ENCODE data around the gene TRIM46.

GRCh38 chr1:155188268-155188667 is 14.6 kb downstream of the TRIM46 start:
- TF ChIP-seq CTCF (IDR thresholded peaks at IDR 0.05) (no peak), ZFX (IDR thresholded peaks at IDR 0.05; ENCODE audit: borderline replicate concordance) (no peak)
